H9 (cell line): ENCODE measurements around the gene ARAP2. TPM values are rescaled to one million over a fixed set of nuclear protein-coding genes. Genes with fewer than 3 reads are reported as not detected.

Experiments
- DNase-seq: peaks from one replicate; pipeline ENCODE4 v3.0.0-alpha.2; 2017
- H2AFZ ChIP-seq: one replicate; pipeline ENCODE4 v1.6.1; 2013; ENCODE audit warnings: mild to moderate bottlenecking, low read length, control low read depth, moderate library complexity
- H2AK5ac ChIP-seq: 2 replicates; pipeline ENCODE4 v1.6.1; 2013; ENCODE audit warnings: low read length, control low read depth, mixed read lengths; ENCODE audit not compliant: insufficient read length
- H2BK120ac ChIP-seq: one replicate; pipeline ENCODE4 v1.6.1; 2013; ENCODE audit warnings: low read depth, mild to moderate bottlenecking, low read length, control low read depth, inconsistent platforms; ENCODE audit not compliant: poor library complexity, severe bottlenecking
- H2BK12ac ChIP-seq: 2 replicates; pipeline ENCODE4 v1.6.1; 2013; ENCODE audit warnings: low read length, control low read depth, mixed read lengths, low read depth; ENCODE audit not compliant: insufficient read length
- H2BK15ac ChIP-seq: 2 replicates; pipeline ENCODE4 v1.6.1; 2013; ENCODE audit warnings: low read depth, low read length, control low read depth
- H2BK20ac ChIP-seq: one replicate; pipeline ENCODE4 v1.6.1; 2013; ENCODE audit warnings: low read depth, mild to moderate bottlenecking, low read length, control low read depth, inconsistent platforms; ENCODE audit not compliant: poor library complexity, severe bottlenecking
- H2BK5ac ChIP-seq: 2 replicates; pipeline ENCODE4 v1.6.1; 2013; ENCODE audit warnings: low read length, control low read depth, mixed read lengths; ENCODE audit not compliant: insufficient read length
- H3K14ac ChIP-seq: 2 replicates; pipeline ENCODE4 v1.6.1; 2013; ENCODE audit warnings: low read length, control low read depth; ENCODE audit not compliant: insufficient read depth
- H3K18ac ChIP-seq: 2 replicates; pipeline ENCODE4 v1.6.1; 2013; ENCODE audit warnings: low read depth, mild to moderate bottlenecking, mixed read lengths, low read length, control low read depth; ENCODE audit not compliant: insufficient read length
- H3K23ac ChIP-seq: 2 replicates; pipeline ENCODE4 v1.6.1; 2013; ENCODE audit warnings: low read length, control low read depth, mixed read lengths, low read depth; ENCODE audit not compliant: insufficient read length
- H3K23me2 ChIP-seq: 2 replicates; pipeline ENCODE4 v1.6.1; 2013; ENCODE audit warnings: low read depth, mild to moderate bottlenecking, mixed read lengths, low read length, control low read depth; ENCODE audit not compliant: insufficient read length, poor library complexity, severe bottlenecking
- H3K27ac ChIP-seq: 2 replicates; pipeline ENCODE4 v1.5.1; 2013; ENCODE audit warnings: low read length, control low read depth, mixed read lengths, low read depth; ENCODE audit not compliant: insufficient read length
- H3K27me3 ChIP-seq: 2 replicates; pipeline ENCODE4 v1.6.1; 2013; ENCODE audit warnings: low read length, control low read depth, inconsistent platforms; ENCODE audit not compliant: insufficient read depth
- H3K4ac ChIP-seq: 2 replicates; pipeline ENCODE4 v1.6.1; 2013; ENCODE audit warnings: low read depth, mild to moderate bottlenecking, control low read depth, inconsistent platforms, low read length, moderate library complexity
- H3K4me1 ChIP-seq: 2 replicates; pipeline ENCODE4 v1.6.1; 2013; ENCODE audit warnings: low read length, control low read depth, inconsistent platforms; ENCODE audit not compliant: insufficient read depth
- H3K4me2 ChIP-seq: 2 replicates; pipeline ENCODE4 v1.6.1; 2013; ENCODE audit warnings: low read length, control low read depth, mixed read lengths; ENCODE audit not compliant: insufficient read length, insufficient read depth
- H3K56ac ChIP-seq: 2 replicates; pipeline ENCODE4 v1.6.1; 2013; ENCODE audit warnings: low read depth, mild to moderate bottlenecking, mixed read lengths, low read length, control low read depth; ENCODE audit not compliant: insufficient read length
- H3K79me1 ChIP-seq: 2 replicates; pipeline ENCODE4 v1.6.1; 2013; ENCODE audit warnings: low read depth, mild to moderate bottlenecking, moderate library complexity, low read length, control low read depth, inconsistent platforms; ENCODE audit not compliant: insufficient read depth, poor library complexity, severe bottlenecking
- H3K79me2 ChIP-seq: 2 replicates; pipeline ENCODE4 v1.6.1; 2013; ENCODE audit warnings: low read length, control low read depth, inconsistent platforms; ENCODE audit not compliant: insufficient read depth
- H3K9ac ChIP-seq: 2 replicates; pipeline ENCODE4 v1.6.1; 2013; ENCODE audit warnings: low read length, control low read depth, mixed read lengths; ENCODE audit not compliant: insufficient read length; ENCODE audit errors: extremely low read depth
- H3K9me3 ChIP-seq: one replicate; pipeline ENCODE4 v1.6.1; 2013; ENCODE audit warnings: low read depth, low read length, inconsistent platforms; ENCODE audit not compliant: control insufficient read depth
- H3T11ph ChIP-seq: one replicate; pipeline ENCODE4 v1.6.1; 2013; ENCODE audit warnings: mild to moderate bottlenecking, low read length, control low read depth, inconsistent platforms
- H4K20me1 ChIP-seq: one replicate; pipeline ENCODE4 v1.6.1; 2013; ENCODE audit not compliant: control insufficient read depth, insufficient read length, insufficient read depth
- H4K5ac ChIP-seq: 2 replicates; pipeline ENCODE4 v1.6.1; 2013; ENCODE audit warnings: low read depth, mild to moderate bottlenecking, mixed read lengths, low read length, control low read depth; ENCODE audit not compliant: insufficient read length
- H4K8ac ChIP-seq: replicated peaks from 2 replicates; pipeline ENCODE4 v1.6.1; 2013; ENCODE audit warnings: low read length, control low read depth, mixed read lengths, low read depth; ENCODE audit not compliant: insufficient read length
- H4K91ac ChIP-seq: 2 replicates; pipeline ENCODE4 v1.6.1; 2013; ENCODE audit warnings: low read depth, mild to moderate bottlenecking, moderate library complexity, mixed read lengths, low read length, control low read depth; ENCODE audit not compliant: insufficient read length
- H3K27ac Mint-ChIP-seq, 3 experiments: 2 replicates in 2 of 3; 3 replicates in 1 of 3; pipeline ENCODE4 v1.8.0; 2020 to 2021; ENCODE audit warnings: mixed read lengths in 3 of 3, mild to moderate bottlenecking in 1 of 3, moderate library complexity in 1 of 3
- H3K27me3 Mint-ChIP-seq: 2 replicates; pipeline ENCODE4 v1.8.0; 2021; ENCODE audit warnings: low read depth, mild to moderate bottlenecking, moderate library complexity, mixed read lengths
- H3K36me3 Mint-ChIP-seq, 3 experiments: 2 replicates in 2 of 3; 3 replicates in 1 of 3; pipeline ENCODE4 v1.8.0; 2020 to 2021; ENCODE audit warnings: low read depth in 3 of 3, mixed read lengths in 3 of 3; ENCODE audit not compliant: insufficient read depth in 1 of 3
- H3K4me1 Mint-ChIP-seq, 2 experiments: 2 replicates each; pipeline ENCODE4 v1.8.0; 2020; ENCODE audit warnings: mixed read lengths in 2 of 2
- H3K4me3 Mint-ChIP-seq, 2 experiments: 2 replicates in 1 of 2; 3 replicates in 1 of 2; pipeline ENCODE4 v1.8.0; 2020 to 2021; ENCODE audit warnings: mild to moderate bottlenecking in 2 of 2, mixed read lengths in 2 of 2, moderate library complexity in 1 of 2
- H3K9me3 Mint-ChIP-seq, 2 experiments: 2 replicates in 1 of 2; 3 replicates in 1 of 2; pipeline ENCODE4 v1.8.0; 2020; ENCODE audit warnings: mild to moderate bottlenecking in 2 of 2, mixed read lengths in 2 of 2, moderate library complexity in 1 of 2
- CTCF ChIP-seq: fragments of 200-600 bp; sonication (generic); conservative IDR thresholded peaks from 3 replicates; pipeline ENCODE4 v1.8.0; 2021; ENCODE audit warnings: antibody characterized with exemption, mild to moderate bottlenecking
- WGBS: extraction: QIAGEN DNeasy Blood & Tissue Kit; methylation state at CpG from one replicate; pipeline ENCODE4 v1.1.7; 2013; ENCODE audit warnings: missing lambda C conversion rate, low lambda C conversion rate, mixed read lengths; ENCODE audit not compliant: insufficient read length; ENCODE audit errors: extremely low coverage; 5-methylcytosine and 5-hydroxymethylcytosine counted together
- total RNA-seq: library from RNA; stranded (reverse); gene quantifications from 2 replicates; pipeline ENCODE4 v1.2.1, GENCODE V29; 2021

Gene ARAP2
- total RNA-seq, 1 experiment from 2014 or later = 6.3 TPM

GRCh38 chr4:36042122-36042970 is 202.0 kb downstream of the ARAP2 start:
- Histone ChIP-seq H3K79me2 (no peaks in the 10 kb centered on the region), H3K14ac (no peak overlapping the region), H3K18ac (no peak overlapping the region), H3K9ac (no peak overlapping the region), H3K27ac (no peak overlapping the region), H2BK12ac (no peak overlapping the region), H3K79me1 (no peaks in the 10 kb centered on the region), H3K56ac (no peak overlapping the region), H2BK15ac (no peak overlapping the region), H4K91ac (no peak overlapping the region), H2BK5ac (no peak overlapping the region), H4K5ac (no peak overlapping the region), H2BK120ac (no peak overlapping the region), H3T11ph (no peak overlapping the region), H4K20me1 (no peaks in the 10 kb centered on the region), H3K27me3 (no peaks in the 10 kb centered on the region), H2BK20ac (no peak overlapping the region), H3K23ac (no peak overlapping the region), H3K23me2 (no peaks in the 10 kb centered on the region), H2AK5ac (no peak overlapping the region), H3K4ac (no peak overlapping the region), H3K4me2 (no peak overlapping the region), H3K9me3 (no peaks in the 10 kb centered on the region), H3K4me1 (no peaks in the 10 kb centered on the region), H2AFZ (no peak overlapping the region), H4K8ac (no peak overlapping the region)
- WGBS = no CpG with 5 or more reads among the region's 7 CpGs
- no peak for TF ChIP-seq CTCF
- no peak overlapping the region for H3K4me3 Mint-ChIP-seq
- no peak for DNase-seq
- H3K27me3 Mint-ChIP-seq = no peaks in the 10 kb centered on the region; the same call in 1 of the 2 replicates
- H3K9me3 Mint-ChIP-seq = no peaks in the 10 kb centered on the region
- no peaks in the 10 kb centered on the region; a peak in 1 of 7 replicates for H3K36me3 Mint-ChIP-seq
- no peaks in the 10 kb centered on the region; a peak in 1 of 4 replicates for H3K4me1 Mint-ChIP-seq
- no peak overlapping the region for H3K27ac Mint-ChIP-seq
